Stimulated activated naive CD4-positive, alpha-beta T cell treated with Interleukin-2 at 50 U/mL for 16 hours (primary cell): ENCODE results near the gene COTL1.

Experiments used
- DNase-seq: peaks from one replicate; lab custom pipeline; 2025; lab: John Stamatoyannopoulos, UW

COTL1 gene

DNA sequence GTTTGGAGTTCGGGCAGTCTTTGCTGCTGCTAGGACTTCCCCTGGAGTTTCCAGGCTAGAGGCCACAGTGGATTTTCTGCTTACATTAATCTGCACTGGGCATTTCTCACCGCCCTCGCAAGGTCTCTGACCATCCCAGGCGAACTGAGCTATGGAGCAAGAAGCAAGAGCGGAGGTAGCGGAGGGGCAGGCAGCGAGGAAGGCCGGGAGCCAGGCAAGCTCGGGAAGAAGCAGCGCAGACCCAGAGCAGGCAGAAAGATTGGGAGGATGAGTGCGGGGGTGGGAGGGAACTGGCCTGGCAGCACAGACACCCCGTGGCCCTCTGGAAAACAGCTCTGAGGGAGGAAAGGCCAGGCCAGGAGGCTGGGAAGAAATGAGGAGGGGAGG lies 3.8 kb downstream of the COTL1 start:
- DNase-seq: no peak

DNA sequence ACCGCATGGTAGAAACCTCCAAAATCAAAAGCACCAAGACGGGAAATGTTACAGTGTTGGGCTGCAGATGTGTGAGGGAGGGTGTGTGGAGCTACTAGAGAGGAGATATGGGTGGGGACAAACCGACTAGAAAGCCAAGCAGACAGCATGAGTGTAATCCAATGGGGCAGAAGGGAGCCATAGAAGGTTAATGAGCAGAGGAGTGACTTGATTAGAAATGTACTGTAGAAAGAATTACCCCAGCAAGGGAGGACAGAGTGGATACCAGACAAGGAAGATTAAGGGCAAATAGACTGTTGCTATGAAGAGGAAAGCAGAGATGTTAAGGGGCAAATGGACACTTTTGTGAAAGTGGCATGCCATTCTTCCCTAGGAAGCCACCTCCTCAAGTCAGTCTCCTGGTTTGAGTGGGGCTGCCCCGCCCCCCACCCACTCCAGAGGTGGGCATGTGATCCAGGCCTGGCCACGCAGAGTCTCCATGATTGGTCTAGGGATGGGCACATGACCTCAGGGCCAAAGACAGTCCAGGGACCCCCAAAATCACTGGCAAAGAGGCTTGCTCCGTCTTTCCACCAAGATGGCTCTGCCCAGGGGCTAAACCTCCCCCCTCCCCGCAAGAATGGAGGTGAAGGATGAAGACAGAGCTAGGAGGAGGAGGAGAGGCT lies 4.3 kb downstream of the COTL1 start:
- DNase-seq: no peak

DNA sequence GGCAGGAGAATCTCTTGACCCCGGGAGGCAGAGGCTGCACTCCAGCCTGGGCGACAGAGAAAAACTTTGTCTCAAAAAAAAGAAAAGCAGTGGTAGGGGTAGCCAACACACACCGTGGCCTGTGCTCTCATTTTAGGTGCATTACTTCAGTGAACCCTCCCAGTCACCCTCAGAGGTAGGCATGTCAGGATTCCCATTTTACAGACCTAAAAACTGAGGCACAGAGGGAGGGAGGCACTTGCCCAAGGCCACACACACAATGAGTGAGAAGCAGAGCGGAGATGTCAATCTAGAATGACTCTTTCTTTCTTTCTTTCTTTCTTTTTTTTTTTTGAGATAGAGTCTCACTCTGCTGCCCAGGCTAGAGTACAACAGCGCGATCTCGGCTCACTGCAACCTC lies 5.2 kb downstream of the COTL1 start:
- no peak for DNase-seq

DNA sequence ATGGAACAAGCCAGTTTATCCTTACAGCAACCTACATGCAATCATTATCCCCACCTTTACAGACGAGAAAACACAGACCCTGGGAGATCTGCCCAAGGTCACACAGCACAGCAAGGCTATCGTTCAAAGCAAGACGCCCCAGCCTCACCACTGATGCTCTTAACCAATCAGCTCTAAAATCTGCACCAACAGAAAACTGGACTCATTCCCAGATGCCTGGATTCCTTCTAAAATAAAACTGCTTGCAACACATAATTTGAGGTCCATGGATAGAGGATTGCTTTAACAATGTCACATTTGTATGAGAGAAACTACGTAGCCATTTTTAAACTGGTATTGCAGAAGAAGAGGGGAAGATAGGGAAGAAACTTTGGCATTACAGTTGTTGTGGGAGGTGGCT lies 6.8 kb downstream of the COTL1 start:
- DNase-seq: no peak

DNA sequence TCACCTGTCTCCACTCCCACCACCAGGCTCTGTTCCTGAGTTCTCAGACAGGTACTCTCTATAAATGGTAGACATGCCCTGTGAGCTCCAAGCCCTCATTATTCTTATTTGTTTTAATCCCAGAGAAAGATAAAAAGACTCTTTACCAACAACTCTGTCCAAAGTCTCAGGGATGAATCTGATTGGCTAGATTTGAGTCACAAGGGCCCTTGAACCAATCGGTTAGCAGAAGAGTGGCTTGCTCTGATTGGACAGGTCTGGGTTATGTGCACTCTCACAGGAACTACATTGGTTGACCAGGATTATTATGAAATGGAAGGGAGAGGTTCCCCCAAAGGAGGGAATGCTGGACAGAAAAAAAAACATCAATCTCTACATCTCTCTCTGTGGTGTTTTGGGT lies 7.5 kb downstream of the COTL1 start:
- no peak for DNase-seq

DNA sequence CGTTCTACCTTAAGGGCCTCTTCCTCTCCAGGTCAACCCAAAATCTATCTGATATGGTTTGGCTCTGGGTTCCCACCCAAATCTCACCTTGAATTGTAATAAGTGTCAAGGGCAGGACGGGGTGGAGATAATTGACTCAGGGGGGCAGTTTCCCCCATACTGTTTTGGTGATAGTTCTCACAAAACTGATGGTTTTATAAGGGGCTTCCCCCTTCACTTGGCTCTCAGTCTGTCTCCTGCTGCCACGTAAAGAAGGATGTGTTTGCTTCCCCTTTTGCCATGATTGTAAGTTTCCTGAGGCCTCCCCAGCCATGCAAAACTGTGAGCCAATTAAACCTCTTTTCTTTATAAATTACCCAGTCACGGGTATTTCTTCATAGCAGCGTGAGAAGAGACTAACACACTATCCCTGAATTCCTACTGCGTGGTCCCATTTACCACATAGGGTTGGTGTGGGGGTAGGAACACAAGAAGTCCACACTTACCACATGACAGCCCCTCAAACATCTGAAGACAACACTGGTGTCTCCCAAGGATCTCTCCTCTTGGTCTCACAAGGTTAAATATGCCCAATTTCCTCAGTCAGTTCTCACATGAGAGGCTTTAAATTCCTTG lies 8.2 kb downstream of the COTL1 start:
- no peak for DNase-seq

DNA sequence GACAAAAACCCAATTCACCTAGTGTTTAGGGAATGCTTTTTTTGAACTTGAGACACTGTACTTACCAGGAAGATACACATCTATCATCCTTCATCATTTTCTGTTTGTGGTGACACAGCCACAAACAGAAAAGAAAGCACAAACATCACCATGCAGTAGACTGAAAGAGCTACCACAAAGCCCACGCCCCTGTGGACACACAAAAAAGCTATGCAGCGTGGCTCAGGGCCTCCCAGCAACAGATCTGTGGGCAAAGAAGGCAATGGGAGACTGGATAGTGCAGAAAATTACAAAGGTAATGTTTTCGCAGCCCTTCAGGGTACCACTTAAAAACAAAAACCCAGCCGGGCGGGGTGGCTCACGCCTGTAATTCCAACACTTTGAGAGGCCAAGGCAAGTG lies 9.6 kb downstream of the COTL1 start:
- peak; percentile 51 for DNase-seq

DNA sequence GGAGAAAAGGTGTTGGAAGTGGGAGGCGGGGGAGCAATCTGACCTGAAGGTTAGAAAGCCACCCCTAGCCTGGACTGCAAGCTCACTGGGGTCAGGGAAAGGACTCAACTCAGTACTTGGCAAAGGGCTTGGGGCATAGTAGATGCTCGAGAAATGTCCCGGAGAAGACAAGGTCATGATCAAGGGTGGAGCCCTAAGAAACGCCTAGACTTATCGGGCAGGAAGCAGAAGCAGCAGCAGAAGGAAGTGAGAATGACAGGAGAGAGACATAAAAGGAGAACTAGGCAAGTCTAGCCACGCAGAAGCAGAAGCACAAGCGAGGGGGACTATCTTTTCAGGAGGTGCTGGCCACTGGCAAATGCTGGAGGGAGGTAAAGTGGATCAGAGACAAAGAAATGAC lies 10.2 kb downstream of the COTL1 start:
- no peak for DNase-seq

DNA sequence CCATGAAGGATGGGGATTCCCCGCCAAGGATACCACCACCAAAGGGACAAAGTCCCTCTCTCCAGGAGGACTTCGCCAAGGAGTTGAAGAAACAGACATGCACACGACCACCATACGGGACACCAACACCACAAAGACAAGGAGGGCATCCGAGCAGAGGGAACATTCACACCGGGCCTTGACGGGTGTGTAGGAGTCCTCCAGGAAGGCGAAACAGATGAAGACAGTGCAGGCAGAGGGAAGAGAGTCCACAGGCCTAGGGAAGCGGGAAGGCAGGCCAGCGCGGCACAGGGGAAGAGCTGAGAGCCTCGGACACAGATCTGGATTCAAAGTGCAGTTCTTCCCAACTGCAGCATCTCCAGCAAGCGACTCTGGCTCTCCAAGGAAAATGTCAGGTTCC lies 10.8 kb downstream of the COTL1 start:
- DNase-seq: no peak

DNA sequence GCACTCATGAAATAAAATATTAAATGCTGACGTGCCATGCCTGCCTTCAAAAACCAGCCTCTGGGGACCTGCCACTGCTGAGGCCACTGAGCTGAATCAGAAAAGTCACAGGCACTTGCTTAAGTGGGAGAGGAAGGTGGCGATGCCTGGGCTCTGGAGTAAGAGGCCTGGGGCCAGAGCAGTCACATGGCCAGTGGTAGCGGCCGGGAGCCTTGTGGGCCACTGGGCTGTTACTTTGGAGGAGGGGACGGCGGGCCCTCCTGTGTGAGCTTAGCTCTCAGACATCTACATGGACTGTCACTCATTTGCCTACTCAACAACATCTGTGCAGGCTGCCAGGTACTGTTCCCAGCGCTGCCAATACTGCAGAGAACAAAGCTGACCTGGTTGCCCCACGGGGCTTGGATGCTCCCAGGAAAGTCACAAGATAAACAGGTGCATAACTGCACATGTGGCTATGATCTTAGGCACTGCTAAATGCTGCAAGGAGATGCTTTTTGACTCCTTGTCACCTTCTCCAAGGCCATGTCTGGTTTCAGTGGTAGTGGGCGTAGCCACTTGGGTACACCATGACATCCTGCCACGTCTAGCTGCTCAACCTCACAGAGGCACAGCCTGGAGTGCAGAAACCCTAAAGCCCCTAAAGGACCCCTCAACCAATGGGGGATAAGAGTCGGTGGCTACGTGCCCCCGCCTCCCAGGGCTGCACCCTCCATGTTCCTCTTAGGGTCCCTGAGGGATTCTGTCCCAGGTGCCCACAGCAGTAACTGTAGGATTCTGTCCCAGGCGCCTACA lies 11.6 kb downstream of the COTL1 start:
- DNase-seq: no peak

DNA sequence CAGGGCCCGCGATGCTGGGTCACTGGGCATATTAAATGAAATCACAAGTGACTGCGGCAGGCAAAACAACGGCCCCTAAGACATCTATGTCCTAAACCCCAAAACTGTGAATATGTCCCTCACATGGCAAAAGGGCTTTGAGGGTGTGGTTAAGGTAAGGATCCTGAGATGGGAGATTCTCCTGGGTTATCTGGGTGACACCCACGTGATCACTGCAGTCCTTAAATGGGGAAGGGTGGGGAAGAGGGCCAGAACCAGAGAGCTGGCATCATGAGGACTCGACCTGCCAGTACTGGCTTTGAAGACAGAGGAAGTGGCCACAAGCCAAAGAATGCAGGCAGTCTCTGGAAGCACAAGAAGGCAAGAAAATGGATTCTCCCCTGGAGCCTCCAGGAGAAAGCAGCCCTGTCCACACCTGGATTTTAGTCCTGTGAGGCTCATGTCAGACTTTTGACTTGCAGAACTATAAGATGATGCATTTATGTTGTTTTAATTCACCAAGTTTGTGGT lies 12.5 kb downstream of the COTL1 start:
- DNase-seq: no peak

DNA sequence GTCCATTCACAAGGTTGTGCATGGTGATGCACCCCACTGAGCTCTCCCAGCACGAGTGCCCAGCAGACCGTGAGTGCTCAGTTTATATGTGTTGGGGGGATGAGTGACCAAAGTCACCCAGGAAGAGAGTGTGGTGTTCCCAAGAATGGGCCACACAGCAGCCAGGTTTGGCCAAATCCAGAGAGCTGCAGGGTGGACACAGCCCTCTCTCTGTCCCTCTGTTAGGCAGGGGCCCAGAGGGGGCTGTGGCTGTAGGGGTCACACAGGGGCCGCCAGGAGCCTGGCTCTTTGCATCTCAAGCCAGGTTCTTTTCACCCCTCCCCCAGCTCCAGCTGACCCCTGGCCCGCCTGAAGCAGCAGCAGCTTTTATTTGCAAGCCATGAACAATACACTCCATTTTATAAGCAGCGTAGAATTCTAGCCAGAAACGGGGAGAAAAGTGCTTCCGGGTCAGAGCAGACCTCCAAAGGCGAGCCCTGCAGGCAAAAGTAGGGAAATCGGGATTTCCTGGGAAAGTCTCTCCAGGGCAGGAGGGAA lies 13.3 kb downstream of the COTL1 start:
- DNase-seq: no peak

DNA sequence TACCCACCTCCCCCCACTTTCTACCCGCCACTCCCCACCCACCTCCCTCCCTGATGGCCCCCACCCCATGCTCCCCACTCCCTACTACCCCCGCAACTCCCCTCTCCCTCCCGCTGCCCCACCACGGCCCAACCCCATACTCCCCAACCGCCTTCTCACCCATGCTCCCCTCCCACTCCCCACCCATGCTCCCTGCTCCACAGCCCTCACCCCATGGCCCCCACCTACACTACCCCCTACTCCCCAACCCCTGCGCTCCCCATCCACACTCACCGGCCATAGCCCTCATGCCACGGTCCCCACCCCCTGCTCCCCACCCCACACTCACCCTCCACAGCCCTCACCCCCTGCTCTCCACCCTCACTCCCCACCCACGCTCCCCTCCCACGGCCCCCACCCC lies 13.9 kb downstream of the COTL1 start:
- DNase-seq: no peak

DNA sequence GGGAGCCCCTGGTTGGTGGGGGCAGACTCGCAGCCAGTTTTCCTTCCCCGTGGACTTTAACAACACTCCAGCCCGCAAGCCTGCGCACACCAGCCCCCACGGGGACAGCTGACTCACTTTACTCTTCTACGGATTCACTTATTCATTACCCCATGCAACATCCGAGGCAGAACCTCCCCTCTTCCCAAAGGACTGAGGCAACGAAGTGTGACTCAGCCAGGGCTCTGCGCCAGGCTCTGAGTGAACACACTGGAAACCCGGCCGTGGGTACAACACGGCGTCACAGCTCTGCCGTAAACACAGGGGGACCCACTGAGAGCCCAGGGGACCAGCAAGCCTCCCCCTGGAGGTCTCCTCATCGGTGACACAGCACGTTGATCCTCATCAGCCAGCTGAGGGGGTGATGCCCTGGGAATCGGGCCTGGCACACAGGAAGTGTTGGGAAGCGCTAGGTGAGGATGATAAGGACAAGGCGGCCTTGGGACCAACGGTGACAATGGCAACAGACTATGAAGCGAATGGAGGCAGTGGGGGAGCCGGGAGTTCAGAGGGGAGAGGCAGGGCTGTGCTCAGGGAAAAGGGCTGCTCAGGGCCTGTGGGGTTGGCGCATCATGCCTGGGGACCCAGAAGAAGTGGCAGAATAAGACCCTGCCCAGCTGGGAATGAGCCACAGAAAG lies 14.6 kb downstream of the COTL1 start:
- DNase-seq: peak; percentile 44

DNA sequence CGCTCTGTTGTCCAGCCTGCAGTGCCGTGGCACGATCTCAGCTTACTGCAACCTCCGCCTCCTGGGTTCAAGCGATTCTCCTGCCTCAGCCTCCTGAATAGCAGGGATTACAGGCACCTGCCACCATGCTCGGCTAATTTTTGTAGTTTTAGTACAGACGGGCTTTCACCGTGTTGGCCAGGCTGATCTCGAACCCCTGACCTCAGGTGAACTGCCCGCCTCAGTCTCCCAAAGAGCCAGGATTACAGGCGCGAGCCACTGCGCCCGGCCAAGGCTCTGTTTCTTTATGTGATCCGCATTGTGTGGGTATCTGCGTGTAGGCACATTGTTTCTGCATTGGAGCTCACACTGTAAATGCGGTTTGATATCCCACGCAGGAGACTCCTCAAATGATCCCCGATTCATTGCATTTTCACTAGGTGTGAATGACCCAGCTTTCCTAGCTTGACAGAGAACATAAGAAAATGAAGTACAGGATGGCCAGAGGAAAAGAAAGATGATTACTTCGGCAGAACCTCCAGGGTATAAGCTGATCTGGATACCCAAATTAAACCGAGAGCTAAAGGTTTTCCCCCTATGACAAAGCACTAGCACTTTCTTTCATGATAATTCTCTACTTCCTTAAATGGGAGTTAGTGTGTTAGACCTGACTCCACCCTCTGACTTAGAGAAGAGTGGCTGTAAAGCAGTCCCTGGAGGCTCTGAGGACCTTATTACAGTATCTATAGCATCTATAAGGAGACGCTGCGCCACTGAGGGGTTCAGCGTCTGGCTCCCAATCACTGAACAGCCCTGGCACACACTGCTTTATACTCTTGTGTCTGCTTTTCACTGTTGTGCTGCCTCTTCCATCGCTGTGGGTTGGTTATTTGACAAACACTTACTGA lies 17.3 kb downstream of the COTL1 start:
- DNase-seq: no peak

DNA sequence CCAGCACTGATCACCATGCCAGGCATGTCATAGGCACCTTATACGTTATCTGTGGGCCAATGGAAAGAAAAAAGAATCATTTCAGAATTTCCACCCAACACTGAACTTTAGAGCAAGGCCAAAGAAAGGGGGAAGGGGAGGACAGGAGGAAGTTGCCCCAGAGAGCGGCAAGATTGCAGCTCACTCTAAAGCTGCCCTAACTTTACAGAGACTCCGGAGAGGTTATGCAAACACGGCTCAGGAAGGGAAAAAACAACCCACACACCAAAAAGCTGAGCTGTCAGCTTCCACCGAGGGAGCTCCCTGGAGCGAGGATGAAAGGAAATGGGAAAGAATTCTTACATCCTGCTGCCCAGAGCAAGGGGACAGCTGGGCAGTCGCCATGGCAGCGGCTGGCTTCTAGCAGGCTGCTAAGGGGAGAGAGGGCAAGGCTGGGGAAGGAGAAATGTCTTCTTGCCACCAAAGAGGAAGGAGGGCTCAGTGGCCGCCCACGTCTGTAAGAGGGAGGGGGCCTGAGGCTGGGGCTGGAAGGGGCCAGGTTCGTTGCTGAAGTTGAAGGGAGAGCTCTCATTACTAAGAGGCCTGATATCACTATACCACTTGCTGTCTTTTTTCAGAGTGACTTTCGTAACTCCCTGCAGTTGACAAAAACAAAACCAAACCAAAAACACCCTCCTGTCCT lies 18.2 kb downstream of the COTL1 start:
- peak; percentile 76 for DNase-seq

DNA sequence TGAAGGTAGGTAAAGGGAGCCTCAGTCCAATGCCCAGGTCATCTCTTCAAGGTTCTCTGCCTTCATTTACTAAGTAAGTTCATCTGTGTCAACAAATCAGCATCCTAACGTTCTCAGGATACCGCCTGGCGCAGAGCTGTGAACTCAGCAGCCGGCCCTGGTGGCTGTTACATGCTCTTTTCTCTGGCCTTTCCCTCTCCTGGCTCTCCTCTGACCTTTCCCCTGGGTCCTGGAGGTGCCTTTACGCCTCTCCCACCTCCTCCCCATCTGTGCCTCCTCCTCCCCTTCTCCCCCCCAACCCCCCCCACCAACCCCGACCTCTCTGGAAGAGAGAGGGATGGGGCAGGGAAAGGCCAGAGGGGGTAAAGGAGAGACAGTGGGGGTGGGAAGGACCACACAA lies 19.5 kb downstream of the COTL1 start:
- no peak for DNase-seq

DNA sequence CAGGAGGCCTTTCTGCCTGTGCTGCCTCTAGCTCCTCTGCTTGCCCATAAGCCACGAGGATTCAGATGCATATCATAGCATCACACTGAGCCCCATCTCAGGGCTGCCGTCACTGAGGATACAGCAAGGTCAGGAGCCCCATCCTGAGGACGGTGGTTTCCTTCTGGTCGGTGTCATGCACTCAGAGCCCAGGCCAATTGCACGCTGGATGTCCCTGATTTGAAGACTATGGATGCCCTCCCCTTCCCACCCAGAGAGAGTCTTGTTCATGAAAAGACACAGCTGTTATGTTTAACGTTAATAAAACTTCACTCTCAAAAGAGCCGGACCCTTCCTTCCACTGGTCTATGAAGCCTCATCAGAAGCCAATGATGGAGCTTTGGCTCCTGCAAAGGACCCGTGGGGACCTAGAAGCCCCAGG lies 19.9 kb downstream of the COTL1 start:
- no peak for DNase-seq

DNA sequence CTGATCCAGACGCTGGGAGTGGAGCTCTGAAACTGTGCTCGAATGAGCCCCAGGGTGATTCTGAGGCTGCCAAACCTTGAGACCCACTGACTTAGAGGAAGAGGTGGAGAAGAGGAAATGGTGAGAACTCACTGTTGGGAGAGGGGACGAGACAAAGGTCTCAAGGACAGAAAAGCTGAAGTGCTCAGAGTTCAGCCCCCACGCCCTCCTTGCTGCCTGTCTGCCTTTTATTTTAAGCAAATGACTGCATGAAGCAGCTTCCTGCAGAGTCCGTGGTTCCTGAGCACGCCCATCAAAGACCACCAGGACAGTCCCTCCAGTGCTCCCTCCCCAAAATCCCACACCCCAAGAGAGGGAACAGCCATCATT lies 20.4 kb downstream of the COTL1 start:
- no peak for DNase-seq

DNA sequence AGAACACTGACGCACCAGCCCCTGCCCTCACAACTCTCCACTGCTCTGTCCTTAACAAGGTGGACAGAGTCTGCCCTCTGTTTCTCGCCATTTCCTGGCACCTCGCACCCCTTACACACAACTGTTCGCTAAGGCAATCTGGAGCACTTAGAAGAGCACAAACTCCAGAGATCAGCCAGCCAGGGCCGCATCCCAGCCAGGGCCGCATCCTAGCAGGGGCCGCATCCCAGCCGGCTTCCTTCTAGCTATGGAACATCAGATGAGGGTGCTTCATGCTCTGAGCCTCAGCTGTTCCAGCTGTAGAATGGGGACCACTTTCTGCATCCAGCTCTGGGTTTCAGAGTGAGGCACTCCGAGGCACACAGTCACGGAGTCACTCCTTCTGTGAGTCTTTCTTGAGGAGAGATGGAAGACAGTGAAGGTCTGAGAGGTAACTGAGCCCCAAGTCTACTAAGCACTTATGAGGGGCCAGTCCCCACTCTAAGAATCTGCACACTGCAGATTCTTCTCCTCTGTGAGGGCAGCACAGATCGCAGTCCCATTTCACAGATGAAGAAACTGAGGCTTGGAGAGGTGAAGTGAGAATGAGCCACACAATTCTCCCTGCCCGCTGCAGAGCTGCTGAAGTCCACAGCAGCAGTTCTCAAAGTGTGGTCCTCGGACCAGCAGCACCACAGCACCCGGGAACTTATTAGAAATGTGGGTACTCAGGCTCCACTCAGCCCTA lies 20.9 kb downstream of the COTL1 start:
- DNase-seq: no peak
